Measurements from ENCODE around the gene SRC.

SRC gene

GRCh38 chr20:37420610-37421009 is 74.7 kb downstream of the SRC start:
- Histone ChIP-seq H3K36me3 (ENCODE audit: control insufficient read depth, insufficient read depth, low read length) (no peaks in the 10 kb centered on the region), H3K27ac (ENCODE audit: insufficient read depth, low read length, poor library complexity, severe bottlenecking) (no peak overlapping the region), H3K4me3 (ENCODE audit: insufficient read depth, low read depth, low read length, poor library complexity, severe bottlenecking) (no peak overlapping the region), H3K9me3 (ENCODE audit: control insufficient read depth, low read length) (no peaks in the 10 kb centered on the region), H3K4me1 (ENCODE audit: control insufficient read depth, insufficient read depth, low read length, poor library complexity, severe bottlenecking) (no peaks in the 10 kb centered on the region), H3K27me3 (replicated peaks; ENCODE audit: control insufficient read depth, insufficient read depth, low read length, poor library complexity, severe bottlenecking) (peaks cover 5% of the 10 kb centered on the region)
- DNase-seq = no peak

GRCh38 chr20:37421060-37421905 is 75.3 kb downstream of the SRC start:
- Histone ChIP-seq H3K27me3 (replicated peaks; ENCODE audit: control insufficient read depth, insufficient read depth, low read length, poor library complexity, severe bottlenecking) (peaks cover 5% of the 10 kb centered on the region), H3K27ac (ENCODE audit: insufficient read depth, low read length, poor library complexity, severe bottlenecking) (no peak overlapping the region)
- DNase-seq = no peak

GRCh38 chr20:37421988-37422387 is 76.0 kb downstream of the SRC start:
- H3K36me3 ChIP-seq (ENCODE audit: control insufficient read depth, insufficient read depth, low read length) = no peaks in the 10 kb centered on the region
- no peak for DNase-seq
- no peak overlapping the region for H3K4me3 ChIP-seq (ENCODE audit: insufficient read depth, low read depth, low read length, poor library complexity, severe bottlenecking)
- no peaks in the 10 kb centered on the region for H3K4me1 ChIP-seq (ENCODE audit: control insufficient read depth, insufficient read depth, low read length, poor library complexity, severe bottlenecking)
- no peaks in the 10 kb centered on the region for H3K9me3 ChIP-seq (ENCODE audit: control insufficient read depth, low read length)
- peaks cover 5% of the 10 kb centered on the region for H3K27me3 ChIP-seq (replicated peaks; ENCODE audit: control insufficient read depth, insufficient read depth, low read length, poor library complexity, severe bottlenecking)
- no peak overlapping the region for H3K27ac ChIP-seq (ENCODE audit: insufficient read depth, low read length, poor library complexity, severe bottlenecking)

More at GRCh38 chr20:37421060-37421905, 75.3 kb downstream of the SRC start:
- H3K36me3 ChIP-seq (ENCODE audit: control insufficient read depth, insufficient read depth, low read length) = no peaks in the 10 kb centered on the region
- H3K9me3 ChIP-seq (ENCODE audit: control insufficient read depth, low read length) = no peaks in the 10 kb centered on the region
- no peak overlapping the region for H3K4me3 ChIP-seq (ENCODE audit: insufficient read depth, low read depth, low read length, poor library complexity, severe bottlenecking)
- no peaks in the 10 kb centered on the region for H3K4me1 ChIP-seq (ENCODE audit: control insufficient read depth, insufficient read depth, low read length, poor library complexity, severe bottlenecking)

GRCh38 chr20:37422791-37423286 is 76.9 kb downstream of the SRC start:
- Histone ChIP-seq H3K36me3 (ENCODE audit: control insufficient read depth, insufficient read depth, low read length) (no peaks in the 10 kb centered on the region), H3K4me1 (ENCODE audit: control insufficient read depth, insufficient read depth, low read length, poor library complexity, severe bottlenecking) (no peaks in the 10 kb centered on the region), H3K9me3 (ENCODE audit: control insufficient read depth, low read length) (no peaks in the 10 kb centered on the region), H3K27me3 (replicated peaks; ENCODE audit: control insufficient read depth, insufficient read depth, low read length, poor library complexity, severe bottlenecking) (peaks cover 5% of the 10 kb centered on the region), H3K4me3 (ENCODE audit: insufficient read depth, low read depth, low read length, poor library complexity, severe bottlenecking) (no peak overlapping the region), H3K27ac (ENCODE audit: insufficient read depth, low read length, poor library complexity, severe bottlenecking) (no peak overlapping the region)
- DNase-seq = no peak

- H3K27ac ChIP-seq (ENCODE audit: insufficient read depth, low read length, poor library complexity, severe bottlenecking) = no peak overlapping the region
- DNase-seq = no peak
- H3K4me3 ChIP-seq (ENCODE audit: insufficient read depth, low read depth, low read length, poor library complexity, severe bottlenecking) = no peak overlapping the region
- H3K4me1 ChIP-seq (ENCODE audit: control insufficient read depth, insufficient read depth, low read length, poor library complexity, severe bottlenecking) = no peaks in the 10 kb centered on the region
- no peaks in the 10 kb centered on the region for H3K36me3 ChIP-seq (ENCODE audit: control insufficient read depth, insufficient read depth, low read length)
- H3K9me3 ChIP-seq (ENCODE audit: control insufficient read depth, low read length) = no peaks in the 10 kb centered on the region
- peaks cover 5% of the 10 kb centered on the region for H3K27me3 ChIP-seq (replicated peaks; ENCODE audit: control insufficient read depth, insufficient read depth, low read length, poor library complexity, severe bottlenecking)
Observed at GRCh38 chr20:37423545-37423944, 77.6 kb downstream of the SRC start.

- Histone ChIP-seq H3K36me3 (ENCODE audit: control insufficient read depth, insufficient read depth, low read length) (no peaks in the 10 kb centered on the region), H3K4me3 (ENCODE audit: insufficient read depth, low read depth, low read length, poor library complexity, severe bottlenecking) (no peak overlapping the region), H3K27ac (ENCODE audit: insufficient read depth, low read length, poor library complexity, severe bottlenecking) (no peak overlapping the region), H3K4me1 (ENCODE audit: control insufficient read depth, insufficient read depth, low read length, poor library complexity, severe bottlenecking) (no peaks in the 10 kb centered on the region), H3K9me3 (ENCODE audit: control insufficient read depth, low read length) (no peaks in the 10 kb centered on the region), H3K27me3 (replicated peaks; ENCODE audit: control insufficient read depth, insufficient read depth, low read length, poor library complexity, severe bottlenecking) (peaks cover 5% of the 10 kb centered on the region)
- DNase-seq = no peak
Observed at GRCh38 chr20:37424062-37424851, 78.3 kb downstream of the SRC start.

GRCh38 chr20:37425103-37425625 is 79.2 kb downstream of the SRC start:
- DNase-seq = no peak
- Histone ChIP-seq H3K27me3 (replicated peaks; ENCODE audit: control insufficient read depth, insufficient read depth, low read length, poor library complexity, severe bottlenecking) (peaks cover 5% of the 10 kb centered on the region), H3K9me3 (ENCODE audit: control insufficient read depth, low read length) (no peaks in the 10 kb centered on the region), H3K4me3 (ENCODE audit: insufficient read depth, low read depth, low read length, poor library complexity, severe bottlenecking) (no peak overlapping the region), H3K27ac (ENCODE audit: insufficient read depth, low read length, poor library complexity, severe bottlenecking) (no peak overlapping the region), H3K4me1 (ENCODE audit: control insufficient read depth, insufficient read depth, low read length, poor library complexity, severe bottlenecking) (no peaks in the 10 kb centered on the region), H3K36me3 (ENCODE audit: control insufficient read depth, insufficient read depth, low read length) (no peaks in the 10 kb centered on the region)

- DNase-seq = no peak
- H3K4me1 ChIP-seq (ENCODE audit: control insufficient read depth, insufficient read depth, low read length, poor library complexity, severe bottlenecking) = no peaks in the 10 kb centered on the region
- peaks cover 5% of the 10 kb centered on the region for H3K27me3 ChIP-seq (replicated peaks; ENCODE audit: control insufficient read depth, insufficient read depth, low read length, poor library complexity, severe bottlenecking)
- H3K4me3 ChIP-seq (ENCODE audit: insufficient read depth, low read depth, low read length, poor library complexity, severe bottlenecking) = no peak overlapping the region
- H3K36me3 ChIP-seq (ENCODE audit: control insufficient read depth, insufficient read depth, low read length) = no peaks in the 10 kb centered on the region
- no peaks in the 10 kb centered on the region for H3K9me3 ChIP-seq (ENCODE audit: control insufficient read depth, low read length)
- no peak overlapping the region for H3K27ac ChIP-seq (ENCODE audit: insufficient read depth, low read length, poor library complexity, severe bottlenecking)
Observed at GRCh38 chr20:37426106-37426505, 80.2 kb downstream of the SRC start.

GRCh38 chr20:37426978-37427377 is 81.0 kb downstream of the SRC start:
- H3K9me3 ChIP-seq (ENCODE audit: control insufficient read depth, low read length) = no peaks in the 10 kb centered on the region
- H3K27ac ChIP-seq (ENCODE audit: insufficient read depth, low read length, poor library complexity, severe bottlenecking) = no peak overlapping the region
- H3K36me3 ChIP-seq (ENCODE audit: control insufficient read depth, insufficient read depth, low read length) = no peaks in the 10 kb centered on the region
- peaks cover 5% of the 10 kb centered on the region for H3K27me3 ChIP-seq (replicated peaks; ENCODE audit: control insufficient read depth, insufficient read depth, low read length, poor library complexity, severe bottlenecking)
- no peaks in the 10 kb centered on the region for H3K4me1 ChIP-seq (ENCODE audit: control insufficient read depth, insufficient read depth, low read length, poor library complexity, severe bottlenecking)
- no peak for DNase-seq
- no peak overlapping the region for H3K4me3 ChIP-seq (ENCODE audit: insufficient read depth, low read depth, low read length, poor library complexity, severe bottlenecking)

GRCh38 chr20:37430044-37430443 is 84.1 kb downstream of the SRC start:
- Histone ChIP-seq H3K4me3 (ENCODE audit: insufficient read depth, low read depth, low read length, poor library complexity, severe bottlenecking) (no peak overlapping the region), H3K27ac (ENCODE audit: insufficient read depth, low read length, poor library complexity, severe bottlenecking) (no peak overlapping the region), H3K9me3 (ENCODE audit: control insufficient read depth, low read length) (no peaks in the 10 kb centered on the region), H3K36me3 (ENCODE audit: control insufficient read depth, insufficient read depth, low read length) (no peaks in the 10 kb centered on the region), H3K4me1 (ENCODE audit: control insufficient read depth, insufficient read depth, low read length, poor library complexity, severe bottlenecking) (no peaks in the 10 kb centered on the region), H3K27me3 (replicated peaks; ENCODE audit: control insufficient read depth, insufficient read depth, low read length, poor library complexity, severe bottlenecking) (no peaks in the 10 kb centered on the region)
- DNase-seq = no peak
